IMR-90 (cell line): ENCODE results near the gene FAM163B. TPM values are rescaled to one million over a fixed set of nuclear protein-coding genes. Genes with fewer than 3 reads are reported as not detected.

Source experiments
- ATAC-seq: fragments of 200-7000 bp; cut with Tn5 transposase; 2 replicates; pipeline ENCODE4 v1.9.1; 2020; ENCODE audit warnings: low read depth, mild to moderate bottlenecking, moderate library complexity
- BruUV-seq: library from RNA; stranded (reverse); fragments of 400-500 nt; replicated peaks from 2 replicates; lab custom pipeline; 2021; lab: Mats Ljungman, UMichigan
- CTCF ChIA-PET: fragments of 300-600 bp; formaldehyde crosslinking; extraction: SDS; loops from one replicate; lab custom pipeline; 2021; ENCODE audit warnings: antibody characterized with exemption; lab: Yijun Ruan, JAX
- POLR2A ChIA-PET: fragments of 300-600 bp; sonication (Branson Sonifier 250); formaldehyde crosslinking; loops from one replicate; lab custom pipeline; 2022; ENCODE audit warnings: antibody characterized with exemption; ENCODE audit not compliant: unreplicated experiment; lab: Charles Lee
- DNase-seq: peaks from one replicate; pipeline ENCODE4 v3.0.0; 2013
- H2AFZ ChIP-seq: replicated peaks from 2 replicates; pipeline ENCODE3; 2013; ENCODE audit warnings: low read length, mild to moderate bottlenecking; ENCODE audit not compliant: poor library complexity
- H2AK5ac ChIP-seq: 2 replicates; pipeline ENCODE4 v1.6.1; 2013; ENCODE audit warnings: low read depth, low read length, inconsistent platforms
- H2AK9ac ChIP-seq: replicated peaks from 2 replicates; pipeline ENCODE3; 2013; ENCODE audit warnings: mild to moderate bottlenecking, low read depth, low read length, moderate library complexity; ENCODE audit not compliant: poor library complexity
- H2BK120ac ChIP-seq: 2 replicates; pipeline ENCODE4 v1.6.1; 2013; ENCODE audit warnings: low read depth, low read length, inconsistent platforms
- H2BK15ac ChIP-seq: 3 replicates; pipeline ENCODE4 v1.6.1; 2013; ENCODE audit warnings: low read depth, low read length, inconsistent platforms
- H2BK20ac ChIP-seq: 2 replicates; pipeline ENCODE4 v1.6.1; 2013; ENCODE audit warnings: low read depth, mild to moderate bottlenecking, inconsistent platforms, low read length, moderate library complexity
- H2BK5ac ChIP-seq: 2 replicates; pipeline ENCODE4 v1.6.1; 2013; ENCODE audit warnings: mild to moderate bottlenecking, low read depth, low read length, inconsistent platforms; ENCODE audit not compliant: poor library complexity, severe bottlenecking
- H3K14ac ChIP-seq: replicated peaks from 2 replicates; pipeline ENCODE4 v1.6.1; 2013; ENCODE audit warnings: low read depth, low read length, inconsistent platforms
- H3K18ac ChIP-seq: 2 replicates; pipeline ENCODE4 v1.6.1; 2013; ENCODE audit warnings: low read depth, low read length, control low read depth
- H3K23ac ChIP-seq: 2 replicates; pipeline ENCODE4 v1.6.1; 2013; ENCODE audit warnings: low read depth, low read length, inconsistent platforms
- H3K27ac ChIP-seq: 2 replicates; pipeline ENCODE4 v1.5.1; 2013; ENCODE audit warnings: mild to moderate bottlenecking, control low read depth, low read length; ENCODE audit not compliant: insufficient read depth
- H3K27me3 ChIP-seq: 2 replicates; pipeline ENCODE4 v1.6.1; 2013; ENCODE audit warnings: low read length; ENCODE audit not compliant: control insufficient read depth, insufficient read depth
- H3K36me3 ChIP-seq: 2 replicates; pipeline ENCODE4 v1.6.1; 2013; ENCODE audit warnings: low read length, mixed read lengths; ENCODE audit not compliant: control insufficient read depth, insufficient read depth
- H3K4ac ChIP-seq: 2 replicates; pipeline ENCODE4 v1.6.1; 2013; ENCODE audit warnings: low read depth, low read length, inconsistent platforms
- H3K4me1 ChIP-seq: 2 replicates; pipeline ENCODE4 v1.6.1; 2013; ENCODE audit warnings: low read length, mixed read lengths; ENCODE audit not compliant: control insufficient read depth, insufficient read depth
- H3K4me2 ChIP-seq: 2 replicates; pipeline ENCODE4 v1.6.1; 2013; ENCODE audit warnings: low read depth, mild to moderate bottlenecking, control low read depth, low read length, moderate library complexity
- H3K4me3 ChIP-seq: 2 replicates; pipeline ENCODE4 v1.5.1; 2013; ENCODE audit warnings: low read depth, mild to moderate bottlenecking, control low read depth, low read length, moderate library complexity; ENCODE audit not compliant: insufficient read depth
- H3K56ac ChIP-seq: 2 replicates; pipeline ENCODE4 v1.6.1; 2013; ENCODE audit warnings: low read length, inconsistent platforms; ENCODE audit not compliant: insufficient read depth; ENCODE audit errors: extremely low read depth
- H3K79me1 ChIP-seq, 2 experiments: 2 replicates each; pipeline ENCODE4 v1.6.1; 2013; ENCODE audit warnings: low read length in 2 of 2, inconsistent platforms in 1 of 2, low read depth in 1 of 2
- H3K9ac ChIP-seq: 2 replicates; pipeline ENCODE4 v1.6.1; 2013; ENCODE audit warnings: low read depth, low read length, control low read depth
- H3K9me1 ChIP-seq: 2 replicates; pipeline ENCODE4 v1.6.1; 2013; ENCODE audit warnings: low read length, inconsistent platforms; ENCODE audit not compliant: insufficient read depth
- H3K9me3 ChIP-seq: 2 replicates; pipeline ENCODE4 v1.6.1; 2013; ENCODE audit warnings: low read length; ENCODE audit not compliant: control insufficient read depth, insufficient read depth
- H4K20me1 ChIP-seq: 2 replicates; pipeline ENCODE4 v1.6.1; 2013; ENCODE audit warnings: low read length, inconsistent platforms; ENCODE audit not compliant: insufficient read depth
- H4K5ac ChIP-seq: 2 replicates; pipeline ENCODE4 v1.6.1; 2013; ENCODE audit warnings: mild to moderate bottlenecking, low read depth, low read length, control low read depth
- H4K8ac ChIP-seq, 2 experiments: 2 replicates each; pipeline ENCODE4 v1.6.1; 2013; ENCODE audit warnings: low read depth in 2 of 2, low read length in 2 of 2, control low read depth in 1 of 2, inconsistent platforms in 1 of 2
- H4K91ac ChIP-seq: 2 replicates; pipeline ENCODE4 v1.6.1; 2013; ENCODE audit warnings: low read depth, low read length, inconsistent platforms; ENCODE audit not compliant: insufficient read depth
- BHLHE40 ChIP-seq: fragments of 150-350 bp; IDR thresholded peaks from 2 replicates; pipeline ENCODE4 v1.6.1; 2016; ENCODE audit warnings: mild to moderate bottlenecking, low read depth, low read length
- CEBPB ChIP-seq: IDR thresholded peaks from 2 replicates; pipeline ENCODE4 v1.6.1; 2012; ENCODE audit warnings: low read depth, low read length, improper control_type of control experiment
- CHD1 ChIP-seq: IDR thresholded peaks from 2 replicates; pipeline ENCODE4 v1.6.1; 2012; ENCODE audit warnings: low read depth, low read length, improper control_type of control experiment
- CTCF ChIP-seq: conservative IDR thresholded peaks from 2 replicates; pipeline ENCODE4 v1.5.1; 2012; ENCODE audit warnings: mild to moderate bottlenecking, low read depth, low read length, improper control_type of control experiment
- ELK1 ChIP-seq: fragments of 150-350 bp; IDR thresholded peaks from 2 replicates; pipeline ENCODE4 v1.6.1; 2016; ENCODE audit warnings: low read depth, mild to moderate bottlenecking, low read length, moderate library complexity, borderline replicate concordance
- FOS ChIP-seq: fragments of 150-350 bp; IDR thresholded peaks from 2 replicates; pipeline ENCODE4 v1.6.1; 2016; ENCODE audit warnings: low read depth, low read length
- MAFK ChIP-seq: IDR thresholded peaks from 2 replicates; pipeline ENCODE4 v1.6.1; 2012; ENCODE audit warnings: low read depth, low read length, improper control_type of control experiment
- MAZ ChIP-seq: IDR thresholded peaks from 2 replicates; pipeline ENCODE4 v1.6.1; 2012; ENCODE audit warnings: low read depth, mild to moderate bottlenecking, low read length, improper control_type of control experiment, moderate library complexity, borderline replicate concordance
- MXI1 ChIP-seq: IDR thresholded peaks from 2 replicates; pipeline ENCODE4 v1.6.1; 2012; ENCODE audit warnings: low read depth, mild to moderate bottlenecking, low read length, moderate library complexity, borderline replicate concordance
- NFE2L2 ChIP-seq: fragments of 150-350 bp; IDR thresholded peaks from 2 replicates; pipeline ENCODE4 v1.6.1; 2016; ENCODE audit warnings: low read depth, mild to moderate bottlenecking, low read length
- POLR2A ChIP-seq: IDR thresholded peaks from 2 replicates; pipeline ENCODE4 v1.6.1; 2012; ENCODE audit warnings: mild to moderate bottlenecking, low read depth, low read length
- RAD21 ChIP-seq: IDR thresholded peaks from 2 replicates; pipeline ENCODE4 v1.6.1; 2012; ENCODE audit warnings: low read length, improper control_type of control experiment
- RFX5 ChIP-seq: IDR thresholded peaks from 2 replicates; pipeline ENCODE4 v1.8.0; 2012; ENCODE audit warnings: low read depth, mild to moderate bottlenecking, low read length, moderate library complexity
- SMC3 ChIP-seq: fragments of 150-350 bp; IDR thresholded peaks from 2 replicates; pipeline ENCODE4 v1.6.1; 2016; ENCODE audit warnings: low read depth, mild to moderate bottlenecking, antibody characterized with exemption, low read length, moderate library complexity
- WGBS, 2 experiments: methylation state at CpG; one replicate each; pipeline versions ENCODE4 v1.1.5 to v1.1.7; 2013; ENCODE audit warnings: missing lambda C conversion rate in 2 of 2; ENCODE audit not compliant: insufficient read length in 1 of 2; ENCODE audit errors: extremely low coverage in 2 of 2; 5-methylcytosine and 5-hydroxymethylcytosine counted together
- dilution Hi-C: fragments of 300-500 bp; cut with HindIII; formaldehyde crosslinking; loops from one replicate; pipeline ENCODE4 v1.14.3; 2018; ENCODE audit warnings: low sequenced_read_pairs; ENCODE audit not compliant: unreplicated experiment
- in situ Hi-C: fragments of 300-500 bp; cut with MboI; formaldehyde crosslinking; loops from 3 replicates; pipeline ENCODE4 v1.14.3; 2019; ENCODE audit warnings: low sequenced_read_pairs, inconsistent platforms, mixed read lengths
- intact Hi-C: fragments of 100-400 bp; cut with micrococcal nuclease; formaldehyde crosslinking; loops from 2 replicates; pipeline ENCODE4 v1.10.0; 2022
- polyA plus RNA-seq, 3 experiments: library from polyadenylated mRNA; depleted of rRNA; stranded (reverse); fragments of >200 nt; gene quantifications; 2 replicates each; pipeline ENCODE4 v1.2.3, GENCODE V29; 2012; ENCODE audit warnings: low replicate concordance in 1 of 3
- total RNA-seq: library from RNA; depleted of rRNA; stranded (reverse); fragments of >200 nt; gene quantifications from 2 replicates; pipeline ENCODE4 v1.2.3, GENCODE V29; 2012
- TF ChIP-seq, protein P1 (sequence below): fragments of 150-350 bp; IDR thresholded peaks from 2 replicates; pipeline ENCODE4 v1.6.1; 2017; ENCODE audit warnings: mild to moderate bottlenecking, antibody characterized with exemption, low read length, low read depth

The FAM163B gene
- total and polyA plus RNA-seq, 2 of the 4 experiments (the other 2 are of a cell fraction), result not detected

DNA sequence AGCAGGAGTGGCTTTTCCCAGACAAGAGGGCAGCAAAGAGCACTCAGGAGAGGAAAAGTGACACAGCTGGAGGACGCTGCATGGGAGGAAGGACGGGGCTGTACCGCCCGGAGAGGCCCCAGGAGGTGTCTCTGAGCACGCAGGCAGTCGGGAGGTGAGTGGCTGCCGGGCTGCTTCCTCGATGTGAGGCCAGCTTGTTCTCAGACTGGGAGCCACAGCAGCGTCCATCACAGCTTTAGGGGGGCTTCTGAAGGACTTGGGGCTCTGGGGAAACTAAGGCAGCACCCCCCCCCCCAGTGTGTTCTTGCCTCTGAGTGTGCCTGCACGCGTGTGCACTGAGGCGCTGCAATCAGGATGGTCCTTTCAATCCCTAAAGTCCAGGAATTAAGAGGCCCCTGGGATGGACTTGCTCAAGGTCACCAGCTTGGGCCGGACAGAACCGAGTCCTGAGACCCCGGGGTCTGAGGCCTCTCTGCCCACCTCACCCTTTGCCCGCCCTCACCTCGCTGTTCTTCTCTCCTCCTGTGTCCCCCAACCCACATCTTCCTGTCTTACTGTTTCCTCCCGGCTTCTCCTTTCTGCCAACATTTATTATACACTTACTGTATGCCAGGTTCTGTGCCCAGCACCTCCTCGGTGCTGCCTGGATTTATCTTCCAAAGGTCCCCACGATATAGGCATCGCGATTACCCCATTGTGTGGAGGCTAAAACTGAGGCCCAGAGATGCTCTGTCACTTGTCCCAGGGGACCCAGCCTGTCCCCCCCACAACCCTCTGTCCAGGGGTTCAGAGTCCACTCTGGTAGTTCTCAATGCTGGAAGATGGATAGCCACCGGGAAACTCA lies 32.9 kb downstream of the FAM163B start:
- H3K9me1 ChIP-seq, result no peaks in the 10 kb centered on the region
- H3K14ac ChIP-seq, result no peak overlapping the region
- intact Hi-C loops, result no loop called here
- peaks cover 45% of the 10 kb centered on the region; the same call in 1 of the 2 replicates for H3K27me3 ChIP-seq
- no peak overlapping the region for H3K4ac ChIP-seq
- no TSS peak for BruUV-seq
- no peak overlapping the region for H2BK15ac ChIP-seq
- no peaks in the 10 kb centered on the region for H3K9me3 ChIP-seq
- no peak overlapping the region for H2BK120ac ChIP-seq
- 93% methylated on average over 3 of the region's 23 CpGs; no CpG with 5 or more reads in 1 of the 2 experiments for WGBS, 2 experiments
- ChIA-PET POLR2A (no interaction called here), CTCF (no interaction called here)
- ATAC-seq (no peak), DNase-seq (no peak)
- dilution Hi-C loops, result no loop called here
- no peak overlapping the region for H3K18ac ChIP-seq
- no peak overlapping the region for H3K4me2 ChIP-seq
- H3K4me3 ChIP-seq, result no peak overlapping the region
- no peaks in the 10 kb centered on the region for H3K79me1 ChIP-seq
- H3K4me1 ChIP-seq, result no peaks in the 10 kb centered on the region; the same call in 1 of the 2 replicates
- H3K56ac ChIP-seq, result no peak overlapping the region
- no peak overlapping the region for H2BK20ac ChIP-seq
- no peak overlapping the region for H2AK5ac ChIP-seq
- H4K20me1 ChIP-seq, result no peaks in the 10 kb centered on the region
- peak overlapping the region; percentile 46 for H2AFZ ChIP-seq
- H2AK9ac ChIP-seq, result no peak overlapping the region
- TF ChIP-seq POLR2A, result no peak
- no peak for TF ChIP-seq SMC3
- TF ChIP-seq BHLHE40, result no peak
- TF ChIP-seq MAZ, result no peak
- TF ChIP-seq RFX5, result no peak
- no peak for TF ChIP-seq NFE2L2
- TF ChIP-seq, protein P1, sequence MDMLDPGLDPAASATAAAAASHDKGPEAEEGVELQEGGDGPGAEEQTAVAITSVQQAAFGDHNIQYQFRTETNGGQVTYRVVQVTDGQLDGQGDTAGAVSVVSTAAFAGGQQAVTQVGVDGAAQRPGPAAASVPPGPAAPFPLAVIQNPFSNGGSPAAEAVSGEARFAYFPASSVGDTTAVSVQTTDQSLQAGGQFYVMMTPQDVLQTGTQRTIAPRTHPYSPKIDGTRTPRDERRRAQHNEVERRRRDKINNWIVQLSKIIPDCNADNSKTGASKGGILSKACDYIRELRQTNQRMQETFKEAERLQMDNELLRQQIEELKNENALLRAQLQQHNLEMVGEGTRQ, result no peak
- no peak for TF ChIP-seq CTCF
- TF ChIP-seq ELK1, result no peak
- TF ChIP-seq FOS, result no peak
- TF ChIP-seq MXI1, result no peak
- TF ChIP-seq RAD21, result no peak
- no peak for TF ChIP-seq CEBPB
- TF ChIP-seq MAFK, result no peak
- TF ChIP-seq CHD1, result no peak
- H3K23ac ChIP-seq, result no peak overlapping the region
- H4K8ac ChIP-seq, result no peak overlapping the region
- H3K36me3 ChIP-seq, result no peaks in the 10 kb centered on the region
- H2BK5ac ChIP-seq, result no peak overlapping the region
- no peak overlapping the region for H4K5ac ChIP-seq
- in situ Hi-C loops, result no loop called here
- no peak overlapping the region for H3K9ac ChIP-seq
- H3K27ac ChIP-seq, result no peak overlapping the region
- H4K91ac ChIP-seq, result no peak overlapping the region
